RWPE2 (cell line): Measurements from ENCODE around the gene USP17L15.
"Not testable (repeated sequence)": the region's sequence is repeated elsewhere in the genome, so short reads cannot be mapped to it uniquely, and the experiment has no call there.

Experiments used
- ATAC-seq: fragments of 200-7000 bp; cut with Tn5 transposase; 3 replicates; pipeline ENCODE4 v1.9.1; 2021; ENCODE audit warnings: low read depth
- DNase-seq: peaks from one replicate; pipeline ENCODE4 v3.0.0-alpha.2; 2020; ENCODE audit warnings: low spot score
- H3K27ac ChIP-seq: fragments of 450-650 bp; 2 replicates; pipeline ENCODE4 v1.5.1; 2017; ENCODE audit warnings: mild to moderate bottlenecking; ENCODE audit not compliant: poor library complexity, severe bottlenecking
- H3K27me3 ChIP-seq: fragments of 250-450 bp; sonication (Bioruptor Pico); 2 replicates; pipeline ENCODE4 v1.5.1; 2021; ENCODE audit warnings: mild to moderate bottlenecking, moderate library complexity; ENCODE audit not compliant: insufficient read depth, poor library complexity, severe bottlenecking
- H3K36me3 ChIP-seq: fragments of 250-450 bp; sonication (Bioruptor Pico); 2 replicates; pipeline ENCODE4 v1.5.1; 2020; ENCODE audit warnings: low read depth, mild to moderate bottlenecking, moderate library complexity
- H3K4me1 ChIP-seq: fragments of 250-450 bp; sonication (Bioruptor Pico); 2 replicates; pipeline ENCODE4 v1.5.1; 2021; ENCODE audit warnings: mild to moderate bottlenecking, moderate library complexity; ENCODE audit not compliant: insufficient read depth, poor library complexity, severe bottlenecking
- H3K4me3 ChIP-seq: fragments of 250-450 bp; sonication (Bioruptor Pico); 2 replicates; pipeline ENCODE4 v1.5.1; 2021; ENCODE audit warnings: mild to moderate bottlenecking, moderate library complexity; ENCODE audit not compliant: severe bottlenecking
- H3K9me3 ChIP-seq: fragments of 250-450 bp; sonication (Bioruptor Pico); 2 replicates; pipeline ENCODE4 v1.5.1; 2021; ENCODE audit warnings: mild to moderate bottlenecking, moderate library complexity; ENCODE audit not compliant: severe bottlenecking

The USP17L15 gene

DNA sequence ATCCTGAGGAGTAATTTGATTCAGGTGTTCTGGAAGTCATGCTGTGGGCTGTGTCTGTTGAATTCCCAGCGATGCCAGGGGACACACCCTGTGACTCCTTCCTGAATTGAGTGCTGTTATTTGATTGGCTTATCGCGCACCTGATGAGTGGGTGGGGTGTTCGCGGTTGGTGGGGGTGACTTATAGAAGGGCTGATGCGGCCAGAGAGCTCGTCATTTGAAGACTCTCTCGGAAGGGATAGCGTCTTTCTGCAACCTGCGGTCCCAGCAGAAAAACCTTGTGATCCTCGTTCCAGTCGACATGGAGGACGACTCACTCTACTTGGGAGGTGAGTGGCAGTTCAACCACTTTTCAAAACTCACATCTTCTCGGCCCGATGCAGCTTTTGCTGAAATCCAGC, 23.6 kb downstream of the USP17L15 start, which contains the start of gene USP17L20:
USP17L20 (plus strand) TSS at position 301 of the 400 bp plus-strand sequence; CDS start at position 301, 0 bp downstream.
- H3K4me1 ChIP-seq, H3K27ac ChIP-seq, H3K27me3 ChIP-seq, H3K36me3 ChIP-seq, ATAC-seq, H3K9me3 ChIP-seq, DNase-seq, H3K4me3 ChIP-seq: not testable (repeated sequence)

DNA sequence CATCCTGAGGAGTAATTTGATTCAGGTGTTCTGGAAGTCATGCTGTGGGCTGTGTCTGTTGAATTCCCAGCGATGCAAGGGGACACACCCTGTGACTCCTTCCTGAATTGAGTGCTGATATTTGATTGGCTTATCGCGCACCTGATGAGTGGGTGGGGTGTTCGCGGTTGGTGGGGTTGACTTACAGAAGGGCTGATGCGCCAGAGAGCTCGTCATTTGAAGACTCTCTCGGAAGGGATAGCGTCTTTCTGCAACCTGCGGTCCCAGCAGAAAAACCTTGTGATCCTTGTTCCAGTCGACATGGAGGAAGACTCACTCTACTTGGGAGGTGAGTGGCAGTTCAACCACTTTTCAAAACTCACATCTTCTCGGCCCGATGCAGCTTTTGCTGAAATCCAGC, 28.4 kb downstream of the USP17L15 start, which contains the start of gene USP17L21:
USP17L21 (plus strand) TSS at position 301 of the 400 bp plus-strand sequence; CDS start at position 301, 0 bp downstream.
- H3K36me3 ChIP-seq, H3K27me3 ChIP-seq, H3K4me3 ChIP-seq, ATAC-seq, DNase-seq, H3K9me3 ChIP-seq, H3K4me1 ChIP-seq, H3K27ac ChIP-seq: not testable (repeated sequence)

DNA sequence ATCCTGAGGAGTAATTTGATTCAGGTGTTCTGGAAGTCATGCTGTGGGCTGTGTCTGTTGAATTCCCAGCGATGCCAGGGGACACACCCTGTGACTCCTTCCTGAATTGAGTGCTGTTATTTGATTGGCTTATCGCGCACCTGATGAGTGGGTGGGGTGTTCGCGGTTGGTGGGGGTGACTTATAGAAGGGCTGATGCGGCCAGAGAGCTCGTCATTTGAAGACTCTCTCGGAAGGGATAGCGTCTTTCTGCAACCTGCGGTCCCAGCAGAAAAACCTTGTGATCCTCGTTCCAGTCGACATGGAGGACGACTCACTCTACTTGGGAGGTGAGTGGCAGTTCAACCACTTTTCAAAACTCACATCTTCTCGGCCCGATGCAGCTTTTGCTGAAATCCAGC, 33.1 kb downstream of the USP17L15 start, which contains the start of gene USP17L22:
USP17L22 (plus strand) TSS at position 301 of the 400 bp plus-strand sequence; CDS start at position 301, 0 bp downstream.
- not testable (repeated sequence) for H3K27ac ChIP-seq, ATAC-seq, H3K36me3 ChIP-seq, H3K4me3 ChIP-seq, H3K4me1 ChIP-seq, DNase-seq, H3K27me3 ChIP-seq, H3K9me3 ChIP-seq

DNA sequence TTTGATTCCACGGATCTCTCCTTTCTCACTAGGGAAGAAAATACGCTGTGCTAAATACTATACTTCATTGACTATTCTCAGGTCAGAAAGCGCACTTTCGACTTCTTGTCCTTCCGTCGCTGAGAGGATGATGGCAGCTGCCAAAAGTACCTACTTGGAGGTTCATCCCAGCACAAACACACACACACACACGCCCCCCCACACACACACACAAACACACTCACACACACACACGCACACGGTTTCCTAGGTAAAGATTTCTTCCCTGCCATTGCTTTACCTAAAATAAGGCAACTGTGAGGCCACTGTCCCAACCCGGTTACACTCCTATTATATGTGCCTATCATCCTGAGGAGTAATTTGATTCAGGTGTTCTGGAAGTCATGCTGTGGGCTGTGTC, 37.5 kb downstream of the USP17L15 start:
- H3K27ac ChIP-seq, ATAC-seq, H3K36me3 ChIP-seq, H3K4me1 ChIP-seq, H3K27me3 ChIP-seq, H3K9me3 ChIP-seq, H3K4me3 ChIP-seq: not testable (repeated sequence)
- peak; percentile 78 for DNase-seq
